Tibial nerve (tissue), 4 donors: Measurements from ENCODE around the gene ARMH3. TPM values are rescaled to one million over a fixed set of nuclear protein-coding genes. Genes with fewer than 3 reads are reported as not detected.
A peak's percentile ranks its signal among the peaks of the same experiment; 100 is the strongest.
"Not testable (repeated sequence)": the region's sequence is repeated elsewhere in the genome, so short reads cannot be mapped to it uniquely, and the experiment has no call there.

Source experiments
- DNase-seq, 2 donors: peaks; one replicate each; pipeline ENCODE4 v3.0.0-alpha.2; 2019; ENCODE audit warnings: low spot score in 2 of 2
- H3K27ac ChIP-seq, 4 donors: fragments of 200-600 bp; sonication (generic) in 3 of 4; one replicate each; pipeline ENCODE4 v1.5.1; 2017 to 2019; ENCODE audit warnings: mild to moderate bottlenecking in 1 of 4
- H3K27me3 ChIP-seq, 2 donors: fragments of 200-600 bp; sonication (generic) in 1 of 2; one replicate each; pipeline versions ENCODE4 v1.5.1 to v1.6.0; 2017 to 2019
- H3K36me3 ChIP-seq, 3 donors: fragments of 200-600 bp; sonication (generic); one replicate each; pipeline ENCODE4 v1.5.1; 2018 to 2019
- H3K4me1 ChIP-seq, 4 donors: fragments of 200-600 bp; sonication (generic) in 3 of 4; one replicate each; pipeline ENCODE4 v1.5.1; 2017 to 2019
- H3K4me3 ChIP-seq, 4 donors: fragments of 200-600 bp; sonication (generic) in 3 of 4; one replicate each; pipeline ENCODE4 v1.5.1; 2017 to 2019; ENCODE audit warnings: mild to moderate bottlenecking in 1 of 4, moderate library complexity in 1 of 4
- H3K9me3 ChIP-seq, 4 donors: fragments of 200-600 bp; sonication (generic) in 3 of 4; one replicate each; pipeline ENCODE4 v1.5.1; 2017 to 2019
- EP300 ChIP-seq, 2 donors: sonication (generic); formaldehyde crosslinking; IDR thresholded peaks; one replicate each; pipeline ENCODE4 v1.6.1; 2017; ENCODE audit warnings: antibody characterized with exemption in 2 of 2, mild to moderate bottlenecking in 1 of 2
- POLR2A ChIP-seq, 2 donors: fragments of 450-650 bp; IDR thresholded peaks; one replicate each; pipeline ENCODE4 v1.6.1; 2017; ENCODE audit warnings: antibody characterized with exemption in 2 of 2, mild to moderate bottlenecking in 2 of 2, moderate library complexity in 2 of 2
- WGBS, 2 donors: methylation state at CpG; one replicate each; pipeline ENCODE4 v1.1.5; 2018; 5-methylcytosine and 5-hydroxymethylcytosine counted together
- total RNA-seq, 4 donors: library from RNA; depleted of rRNA; stranded (reverse); fragments of >200 nt; gene quantifications; one replicate each; pipeline ENCODE4 v1.1.0, GENCODE V29; 2016
- TF ChIP-seq, protein P1 (sequence below), 5 experiments: fragments of 200-600 bp in 3 of 5; fragments of 450-650 bp in 2 of 5; sonication (generic) in 3 of 5; IDR thresholded peaks; one replicate each; pipeline ENCODE4 v1.5.1; 2016 to 2019; ENCODE audit warnings: antibody characterized with exemption in 5 of 5, mild to moderate bottlenecking in 3 of 5, moderate library complexity in 2 of 5

Gene ARMH3
- total RNA-seq, 4 donors from 2014 or later, result 16.9 to 19.5 (median 18.5) TPM

DNA sequence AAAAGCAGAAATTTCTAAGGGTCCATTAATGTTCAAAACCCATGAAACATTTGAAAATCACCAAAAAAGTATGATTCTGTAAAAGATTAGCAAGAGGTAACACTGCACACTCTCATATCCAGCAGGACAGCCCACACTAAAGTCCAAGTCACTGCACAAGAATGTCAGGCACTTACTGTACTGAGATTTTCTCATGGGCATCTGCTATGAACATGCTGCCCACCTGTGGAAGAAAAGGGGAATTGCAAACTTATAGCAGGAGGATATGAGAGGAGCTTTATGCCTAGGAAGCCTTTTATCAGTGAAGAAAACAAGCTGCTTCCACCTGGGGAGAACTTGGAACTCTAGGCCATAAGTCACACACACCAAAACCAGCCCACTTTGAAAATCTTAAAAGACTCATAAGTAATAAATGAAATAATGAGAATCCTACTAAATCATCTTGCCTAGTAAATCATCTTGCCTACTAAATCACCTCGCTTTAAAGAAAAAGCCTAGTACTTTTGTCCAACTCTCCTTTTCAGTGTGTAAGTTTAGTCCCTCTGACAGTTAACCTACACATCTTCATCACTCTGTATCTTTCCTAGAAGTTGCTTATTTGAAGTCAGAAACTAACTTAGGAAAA, 46.1 kb downstream of the ARMH3 start:
- peaks cover 0 to 42% (median 0%) of the 10 kb centered on the region in 3 donors for H3K36me3 ChIP-seq
- no peaks in the 10 kb centered on the region for H3K9me3 ChIP-seq
- TF ChIP-seq EP300 (IDR thresholded peaks at IDR 0.05), result peak; percentile 19 to 51
- no peak for TF ChIP-seq POLR2A (IDR thresholded peaks at IDR 0.05)
- TF ChIP-seq, protein P1, sequence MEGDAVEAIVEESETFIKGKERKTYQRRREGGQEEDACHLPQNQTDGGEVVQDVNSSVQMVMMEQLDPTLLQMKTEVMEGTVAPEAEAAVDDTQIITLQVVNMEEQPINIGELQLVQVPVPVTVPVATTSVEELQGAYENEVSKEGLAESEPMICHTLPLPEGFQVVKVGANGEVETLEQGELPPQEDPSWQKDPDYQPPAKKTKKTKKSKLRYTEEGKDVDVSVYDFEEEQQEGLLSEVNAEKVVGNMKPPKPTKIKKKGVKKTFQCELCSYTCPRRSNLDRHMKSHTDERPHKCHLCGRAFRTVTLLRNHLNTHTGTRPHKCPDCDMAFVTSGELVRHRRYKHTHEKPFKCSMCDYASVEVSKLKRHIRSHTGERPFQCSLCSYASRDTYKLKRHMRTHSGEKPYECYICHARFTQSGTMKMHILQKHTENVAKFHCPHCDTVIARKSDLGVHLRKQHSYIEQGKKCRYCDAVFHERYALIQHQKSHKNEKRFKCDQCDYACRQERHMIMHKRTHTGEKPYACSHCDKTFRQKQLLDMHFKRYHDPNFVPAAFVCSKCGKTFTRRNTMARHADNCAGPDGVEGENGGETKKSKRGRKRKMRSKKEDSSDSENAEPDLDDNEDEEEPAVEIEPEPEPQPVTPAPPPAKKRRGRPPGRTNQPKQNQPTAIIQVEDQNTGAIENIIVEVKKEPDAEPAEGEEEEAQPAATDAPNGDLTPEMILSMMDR (IDR thresholded peaks at IDR 0.05), result peak; percentile 78 to 93 (median 86)
- H3K4me1 ChIP-seq, result peaks cover 0 to 14% (median 0%) of the 10 kb centered on the region in 4 donors
- 90 to 98% methylated on average over 1 of the region's 1 CpG for WGBS, 2 donors
- no peak overlapping the region for H3K4me3 ChIP-seq
- H3K27ac ChIP-seq, result no peak overlapping the region
- DNase-seq, result peak in 1 of 2 donors; percentile 70
- no peaks in the 10 kb centered on the region for H3K27me3 ChIP-seq

DNA sequence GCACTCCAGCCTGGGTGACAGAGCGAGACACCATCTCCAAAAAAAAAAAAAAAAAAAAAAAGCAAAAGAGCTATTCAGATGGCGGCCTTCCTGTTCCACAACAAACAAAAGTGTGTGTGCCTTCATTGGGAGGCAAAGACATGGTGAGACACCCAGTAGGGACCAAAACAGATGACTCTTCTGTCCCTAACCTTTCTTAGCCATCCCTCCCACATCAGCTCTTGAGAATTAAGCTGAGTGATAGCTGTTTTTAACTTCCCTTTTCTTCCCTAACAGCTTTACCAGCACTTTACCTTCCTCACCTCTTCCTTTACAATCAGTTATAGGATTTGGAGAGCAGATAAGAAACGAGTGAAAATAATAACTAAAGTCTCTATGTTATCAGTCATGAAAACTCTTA, 48.2 kb downstream of the ARMH3 start:
- Histone ChIP-seq H3K27ac (no peak overlapping the region), H3K27me3 (no peaks in the 10 kb centered on the region), H3K4me1 (peaks cover 0 to 31% (median 0%) of the 10 kb centered on the region in 4 donors), H3K36me3 (peaks cover 0 to 37% (median 0%) of the 10 kb centered on the region in 3 donors), H3K9me3 (no peaks in the 10 kb centered on the region), H3K4me3 (no peak overlapping the region)
- WGBS, 2 donors, result 83 to 90% methylated on average over 3 of the region's 3 CpGs
- TF ChIP-seq EP300 (IDR thresholded peaks at IDR 0.05), result no peak
- no peak for TF ChIP-seq POLR2A (IDR thresholded peaks at IDR 0.05)
- TF ChIP-seq, protein P1 (IDR thresholded peaks at IDR 0.05), result no peak
- DNase-seq, result no peak

DNA sequence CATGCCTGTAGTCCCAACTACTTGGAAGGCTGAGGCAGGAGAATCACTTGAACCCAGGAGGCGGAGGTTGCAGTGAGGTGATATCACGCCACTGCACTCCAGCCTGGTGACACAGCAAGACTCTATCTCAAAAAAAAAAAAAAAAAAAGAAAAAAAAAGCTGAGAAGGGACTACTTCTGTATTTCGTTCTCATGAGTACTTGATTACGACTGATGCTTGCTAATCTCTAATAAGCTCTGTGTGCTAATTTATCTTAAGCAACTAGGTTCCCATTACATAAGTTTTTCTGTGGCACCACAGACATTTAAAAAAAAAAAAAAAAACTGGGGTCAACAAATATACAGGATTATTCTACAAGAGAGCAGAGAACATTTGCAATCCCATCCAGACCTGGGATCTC, 48.9 kb downstream of the ARMH3 start:
- DNase-seq, H3K4me3 ChIP-seq, H3K27me3 ChIP-seq, H3K9me3 ChIP-seq, H3K27ac ChIP-seq: not testable (repeated sequence)
- WGBS, 2 donors, result 92 to 97% methylated on average over 4 of the region's 4 CpGs
- peaks cover 0 to 33% (median 0%) of the 10 kb centered on the region in 3 donors for H3K36me3 ChIP-seq
- peaks cover 0 to 31% (median 0%) of the 10 kb centered on the region in 4 donors for H3K4me1 ChIP-seq

DNA sequence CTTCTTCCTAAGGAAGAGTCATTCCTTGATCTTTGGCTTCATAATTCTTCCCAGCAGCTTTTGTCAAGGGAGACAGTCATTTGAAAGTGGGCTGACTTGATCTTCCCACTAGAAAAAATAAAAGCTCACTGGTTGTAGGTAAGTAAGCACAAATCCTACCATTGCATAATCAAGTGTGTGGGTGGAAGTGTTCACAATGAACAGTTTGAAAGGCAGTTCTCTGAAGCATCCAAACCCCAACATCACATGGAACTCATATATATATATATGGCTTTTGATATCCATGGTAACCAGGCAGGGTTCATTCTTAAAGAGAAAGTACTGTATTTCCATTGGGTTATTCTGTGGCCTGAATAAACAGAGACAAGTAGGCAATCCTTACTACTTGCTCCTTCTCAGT, 51.6 kb downstream of the ARMH3 start:
- H3K36me3 ChIP-seq, result peaks cover 0 to 59% (median 0%) of the 10 kb centered on the region in 3 donors
- DNase-seq, result no peak
- TF ChIP-seq POLR2A (IDR thresholded peaks at IDR 0.05) (no peak), EP300 (IDR thresholded peaks at IDR 0.05) (no peak)
- TF ChIP-seq, protein P1 (IDR thresholded peaks at IDR 0.05), result no peak

DNA sequence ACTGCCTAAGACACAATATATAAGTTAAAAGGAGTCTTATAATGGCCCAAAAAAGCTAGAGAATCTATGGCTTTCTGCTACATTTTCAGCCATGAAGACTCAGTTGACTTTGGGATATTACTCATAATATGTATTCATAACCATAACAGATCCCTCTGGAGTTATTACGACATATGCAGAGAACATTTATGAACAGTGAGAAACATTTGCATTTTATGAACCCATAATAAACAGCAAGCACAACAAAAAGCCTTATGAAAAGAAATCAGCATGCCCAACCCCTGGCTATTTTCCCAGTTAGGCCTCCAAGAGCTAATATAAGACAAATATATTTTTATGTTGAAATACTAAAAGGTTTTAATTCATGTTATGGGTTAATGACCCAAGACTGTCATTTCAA, 52.4 kb downstream of the ARMH3 start:
- H3K4me1 ChIP-seq, result peaks cover 0 to 17% (median 0%) of the 10 kb centered on the region in 4 donors
- TF ChIP-seq EP300 (IDR thresholded peaks at IDR 0.05), result no peak
- no peak for TF ChIP-seq POLR2A (IDR thresholded peaks at IDR 0.05)
- TF ChIP-seq, protein P1 (IDR thresholded peaks at IDR 0.05), result no peak
- peak overlapping the region in 1 of 4 donors; percentile 29 for H3K27ac ChIP-seq
- peaks cover 0 to 61% (median 0%) of the 10 kb centered on the region in 3 donors for H3K36me3 ChIP-seq
- no peaks in the 10 kb centered on the region for H3K27me3 ChIP-seq
- whole genome bisulfite sequencing, 2 donors, result 41 to 68% methylated on average over 1 of the region's 1 CpG
- H3K9me3 ChIP-seq, result no peaks in the 10 kb centered on the region
- DNase-seq, result no peak
- H3K4me3 ChIP-seq, result no peak overlapping the region

More for the DNA sequence above, 51.6 kb downstream of the ARMH3 start:
- Histone ChIP-seq H3K4me3 (no peak overlapping the region), H3K9me3 (no peaks in the 10 kb centered on the region), H3K4me1 (peaks cover 0 to 18% (median 0%) of the 10 kb centered on the region in 4 donors), H3K27ac (peak overlapping the region in 2 of 4 donors; percentile 8 to 29), H3K27me3 (no peaks in the 10 kb centered on the region)
